ENCODE results near the gene BPIFB2. TPM values are rescaled to one million over a fixed set of nuclear protein-coding genes. Genes with fewer than 3 reads are reported as not detected.

BPIFB2 gene
- total RNA-seq, 1 donor from 2014 or later: not detected

DNA sequence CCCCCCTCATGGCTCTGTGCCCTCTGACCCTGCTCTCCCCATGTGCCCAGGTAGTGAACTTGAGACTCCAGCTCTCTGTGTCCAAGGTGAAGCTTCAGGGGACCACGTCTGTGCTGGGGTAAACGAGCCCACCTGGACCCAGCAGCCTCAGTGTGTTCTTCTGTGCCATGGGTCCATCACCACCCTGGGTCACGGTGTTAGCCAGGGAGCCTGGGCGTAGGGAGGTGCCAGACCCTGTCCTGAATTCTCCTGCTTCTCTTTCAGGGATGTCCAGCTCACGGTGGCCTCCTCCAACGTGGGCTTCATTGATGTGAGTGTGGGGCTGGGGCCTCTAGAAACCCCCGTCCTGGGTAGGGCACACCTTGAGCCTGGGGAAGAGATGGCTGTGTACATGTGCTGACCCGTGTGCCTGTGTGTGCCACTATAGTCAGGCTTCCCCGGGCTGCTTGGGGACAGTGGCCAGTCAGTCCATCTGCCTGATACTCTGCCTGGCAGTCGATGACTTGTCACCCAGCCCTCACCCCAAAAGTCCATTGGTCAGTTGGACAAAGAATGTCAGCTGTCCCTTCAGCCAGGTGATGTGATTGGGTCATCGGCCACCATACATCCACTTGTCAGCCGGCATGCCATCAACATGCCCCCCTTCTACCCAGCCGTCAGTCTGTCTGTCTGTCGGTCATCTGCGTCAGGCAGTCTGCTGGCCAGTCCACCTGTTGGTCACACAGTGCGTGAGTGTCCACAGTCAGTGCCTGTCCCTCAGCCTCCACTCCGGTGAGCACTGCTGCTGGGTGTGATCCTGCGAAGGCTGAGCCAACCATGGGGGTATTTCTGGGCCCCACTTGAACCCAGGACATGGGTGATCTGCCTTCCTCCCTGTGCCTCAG lies 13.0 kb downstream of the BPIFB2 start:
- DNase-seq (ENCODE audit: low read depth in 2 of 2): no peak

DNA sequence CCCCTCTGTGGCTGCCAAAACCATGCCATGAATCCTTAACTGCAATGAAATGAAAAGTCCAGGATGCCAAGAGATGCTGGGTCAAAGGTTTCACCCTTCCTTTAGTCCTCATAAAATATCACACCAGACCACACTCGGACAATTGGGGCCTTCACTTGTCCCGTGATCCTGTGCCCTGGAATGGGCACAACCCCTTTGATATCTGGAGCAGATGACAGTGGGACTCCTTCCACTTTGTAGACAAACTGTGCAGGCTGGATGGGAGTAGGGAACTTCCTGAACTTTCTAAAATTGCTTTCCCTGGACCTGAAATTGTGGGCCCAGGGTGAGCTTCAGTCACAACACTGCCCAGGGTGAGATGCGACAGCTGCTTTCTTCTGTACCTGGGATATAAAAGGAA lies 14.4 kb downstream of the BPIFB2 start:
- no peak for DNase-seq (ENCODE audit: low read depth in 2 of 2)

DNA sequence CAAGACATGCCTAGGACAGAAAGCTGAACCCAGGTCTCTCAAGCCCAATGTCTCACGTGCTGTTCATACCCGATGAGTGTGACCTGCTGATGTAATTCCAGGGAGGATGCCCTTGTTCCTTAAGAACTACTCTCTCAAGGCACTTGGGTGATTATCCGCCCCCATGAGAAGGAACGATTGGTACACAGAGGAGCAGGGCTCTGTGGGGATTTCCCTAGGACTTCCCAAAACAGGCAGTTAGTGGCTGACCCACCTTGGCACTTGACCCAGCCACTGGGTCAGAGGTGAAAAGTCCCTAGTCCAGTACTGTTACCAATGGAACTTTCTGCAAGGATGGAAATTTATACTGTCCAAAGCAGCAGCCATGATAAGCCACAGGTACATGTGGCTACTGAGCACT lies 14.8 kb downstream of the BPIFB2 start:
- no peak for DNase-seq (ENCODE audit: low read depth in 2 of 2)

DNA sequence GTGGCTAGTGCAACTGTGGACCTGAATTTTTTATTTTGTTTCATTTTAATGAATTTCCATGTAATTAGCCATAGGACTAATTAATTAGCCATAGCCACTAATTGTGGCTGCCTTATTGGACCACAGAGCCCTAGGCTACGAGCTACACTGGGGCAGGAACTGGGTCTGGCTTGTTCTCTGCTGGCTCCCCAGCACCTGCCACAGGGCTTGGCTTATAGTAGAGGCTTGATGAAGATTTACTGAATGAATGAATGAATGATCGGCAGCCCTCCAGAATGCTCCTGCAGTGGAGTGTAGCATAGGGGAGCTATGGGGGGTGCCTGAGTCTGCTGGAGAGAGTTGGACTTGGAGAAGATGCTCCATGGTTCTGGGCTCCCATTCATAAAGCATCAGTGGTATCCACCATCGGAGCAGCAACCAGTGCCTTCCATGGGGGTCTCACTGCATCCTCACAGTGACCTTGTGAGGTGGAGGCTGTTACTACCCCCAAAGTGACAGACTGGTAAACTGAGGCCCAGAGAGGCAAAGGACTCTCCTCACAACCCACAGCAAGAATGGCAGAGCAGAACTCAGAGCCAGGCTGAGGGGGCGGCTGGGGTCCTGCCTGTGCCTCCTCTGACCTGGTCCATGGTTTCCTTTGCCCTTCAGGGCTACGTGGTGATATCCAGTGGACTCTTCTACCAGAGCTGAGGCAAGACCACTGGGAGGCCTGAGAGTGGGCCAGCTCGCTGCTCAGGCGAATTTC lies 15.4 kb downstream of the BPIFB2 start:
- no peak for DNase-seq (ENCODE audit: low read depth in 2 of 2)

DNA sequence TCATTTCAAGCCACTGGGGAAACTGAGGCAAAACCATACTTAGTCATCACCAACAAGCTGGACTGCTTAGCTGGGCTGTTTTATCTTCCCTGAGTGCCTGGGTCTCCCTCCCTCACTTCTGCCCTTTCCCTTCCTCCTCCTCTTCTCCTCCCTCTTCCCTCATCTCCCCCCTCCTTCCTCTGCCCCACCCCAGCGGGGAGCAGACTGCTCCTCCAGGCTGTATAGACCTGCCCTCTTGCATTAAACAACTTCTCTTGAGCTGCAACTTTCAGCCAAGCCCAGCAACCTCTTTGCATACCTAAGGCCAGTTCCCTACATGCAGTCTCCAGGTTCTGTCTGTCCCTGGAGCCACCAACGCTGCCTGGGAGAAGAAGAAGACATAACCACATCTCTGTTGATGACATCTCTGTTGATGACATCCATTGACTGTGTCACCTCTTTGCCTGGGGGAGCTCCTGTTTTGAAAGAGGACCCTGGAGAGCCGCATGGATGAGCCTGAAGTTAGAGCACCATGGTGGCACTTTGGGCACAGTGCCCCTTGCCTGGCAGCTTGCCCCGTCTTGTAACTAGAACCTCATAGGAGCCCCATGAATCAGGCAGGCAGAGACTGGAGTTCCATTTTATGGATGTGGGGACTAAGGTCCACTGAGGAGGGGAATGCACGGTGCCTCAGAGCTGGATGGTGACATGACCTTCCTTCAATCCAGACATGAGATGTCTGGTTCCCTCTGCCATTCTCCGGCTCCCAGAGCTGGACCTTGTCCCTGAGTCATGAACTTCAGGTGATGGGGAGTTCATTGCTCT lies 16.1 kb downstream of the BPIFB2 start:
- no peak for DNase-seq (ENCODE audit: low read depth in 2 of 2)

DNA sequence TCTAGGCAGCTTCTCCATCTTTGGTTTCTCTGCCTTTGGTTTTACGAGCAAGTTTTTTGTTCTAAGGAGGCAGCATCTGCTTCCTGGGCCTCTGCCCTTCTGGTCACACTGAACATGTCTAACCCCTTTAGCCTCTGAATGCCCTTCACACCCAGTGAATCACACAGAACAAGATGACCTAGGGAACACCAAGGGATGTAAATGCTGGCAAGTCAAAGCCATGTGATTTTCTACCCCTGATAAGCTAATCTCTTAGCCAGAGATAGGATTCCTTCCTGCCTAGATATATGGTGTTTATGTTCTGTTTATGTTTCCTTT lies 16.7 kb downstream of the BPIFB2 start:
- DNase-seq (ENCODE audit: low read depth in 2 of 2): no peak

DNA sequence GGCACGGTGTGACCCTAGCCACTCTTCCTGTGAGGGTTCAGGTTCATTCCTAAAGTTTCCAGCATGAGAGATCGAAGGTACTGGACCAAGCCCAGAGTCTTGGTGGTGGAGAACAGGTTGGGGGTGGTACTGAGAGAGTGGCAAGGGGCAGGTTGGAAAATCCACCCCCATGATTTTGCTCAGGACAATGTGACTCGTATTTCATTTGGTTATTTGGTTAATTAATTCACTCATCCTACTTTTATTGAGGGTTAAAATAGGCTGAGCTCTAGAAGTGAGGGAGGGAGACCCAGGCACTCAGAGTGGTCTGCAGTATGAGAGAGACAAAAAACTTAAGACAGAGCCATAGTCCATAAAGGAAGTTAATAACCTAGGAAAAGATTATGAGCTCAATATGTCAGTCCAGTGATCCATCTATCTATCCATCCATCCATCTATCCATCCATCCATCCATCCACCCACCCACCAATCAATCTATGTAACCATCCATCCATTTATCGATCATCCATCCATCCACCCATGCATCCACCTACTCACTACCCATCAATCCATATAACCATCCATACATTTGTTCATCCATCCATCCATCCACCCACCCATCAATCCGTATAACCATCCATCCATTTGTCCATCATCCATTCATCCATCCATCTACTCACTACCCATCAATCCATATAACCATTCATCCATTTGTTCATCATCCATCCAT lies 17.3 kb downstream of the BPIFB2 start:
- DNase-seq (ENCODE audit: low read depth in 2 of 2): no peak

DNA sequence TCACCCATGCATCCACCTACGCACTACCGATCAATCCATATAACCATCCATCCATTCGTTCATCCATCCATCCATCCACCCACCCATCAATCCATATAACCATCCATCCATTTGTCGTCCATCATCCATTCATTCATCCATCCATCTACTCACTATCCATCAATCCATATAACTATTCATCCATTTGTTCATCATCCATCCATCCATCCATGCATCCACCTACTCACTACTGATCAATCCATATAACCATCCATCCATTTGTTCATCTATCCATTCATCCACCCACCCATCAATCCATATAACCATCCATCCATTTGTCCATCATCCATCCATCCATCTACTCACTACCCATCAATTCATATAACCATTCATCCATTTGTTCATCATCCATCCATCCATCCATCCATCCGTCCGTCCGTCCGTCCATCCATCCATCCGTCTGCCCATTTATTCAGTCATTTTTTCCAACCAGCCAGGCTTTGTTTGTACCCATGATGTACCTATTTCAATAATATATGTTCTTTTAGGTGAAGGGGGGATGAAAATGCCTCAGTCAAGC lies 17.9 kb downstream of the BPIFB2 start:
- DNase-seq (ENCODE audit: low read depth in 2 of 2): no peak

GRCh38 chr20:33026072-33026778 lies 18.7 kb downstream of the BPIFB2 start:
- no peak for DNase-seq (ENCODE audit: low read depth in 2 of 2)

GRCh38 chr20:33026779-33027759 lies 19.6 kb downstream of the BPIFB2 start:
- DNase-seq (ENCODE audit: low read depth in 2 of 2): no peak

GRCh38 chr20:33027769-33028751 lies 20.6 kb downstream of the BPIFB2 start:
- no peak for DNase-seq (ENCODE audit: low read depth in 2 of 2)

DNA sequence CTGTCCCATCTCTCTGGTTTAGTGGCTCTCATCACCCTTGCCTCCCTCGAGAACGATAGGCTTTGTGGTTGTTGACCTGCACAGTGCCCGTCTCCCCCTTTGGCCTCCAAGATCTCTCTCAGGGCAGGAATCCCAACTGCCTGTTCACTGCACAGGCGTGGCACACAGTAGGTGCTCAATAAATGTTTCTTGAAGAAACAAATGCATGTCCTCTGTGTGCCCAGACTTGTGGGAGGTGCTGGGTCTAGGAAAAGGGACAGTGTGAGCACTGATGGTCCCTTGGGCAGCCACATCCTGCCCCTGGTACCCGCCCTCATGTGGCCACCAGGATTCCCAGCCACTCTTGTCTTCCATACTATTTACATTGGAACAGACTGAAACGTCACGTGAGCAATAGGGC lies 21.4 kb downstream of the BPIFB2 start:
- no peak for DNase-seq (ENCODE audit: low read depth in 2 of 2)

- no peak for DNase-seq (ENCODE audit: low read depth in 2 of 2)
Measured at GRCh38 chr20:33030076-33030475, 22.6 kb downstream of the BPIFB2 start.

- DNase-seq (ENCODE audit: low read depth in 2 of 2): no peak
Measured at GRCh38 chr20:33030569-33030968, 23.1 kb downstream of the BPIFB2 start.

GRCh38 chr20:33031531-33031930 lies 24.0 kb downstream of the BPIFB2 start, which contains the start of gene BPIFB6:
TSS of gene BPIFB6 (plus strand) at chr20:33031648. CDS start at chr20:33031648, 0 bp downstream.
- no peak for DNase-seq (ENCODE audit: low read depth in 2 of 2)

GRCh38 chr20:33032555-33032954 lies 25.1 kb downstream of the BPIFB2 start:
- DNase-seq (ENCODE audit: low read depth in 2 of 2): no peak

DNA sequence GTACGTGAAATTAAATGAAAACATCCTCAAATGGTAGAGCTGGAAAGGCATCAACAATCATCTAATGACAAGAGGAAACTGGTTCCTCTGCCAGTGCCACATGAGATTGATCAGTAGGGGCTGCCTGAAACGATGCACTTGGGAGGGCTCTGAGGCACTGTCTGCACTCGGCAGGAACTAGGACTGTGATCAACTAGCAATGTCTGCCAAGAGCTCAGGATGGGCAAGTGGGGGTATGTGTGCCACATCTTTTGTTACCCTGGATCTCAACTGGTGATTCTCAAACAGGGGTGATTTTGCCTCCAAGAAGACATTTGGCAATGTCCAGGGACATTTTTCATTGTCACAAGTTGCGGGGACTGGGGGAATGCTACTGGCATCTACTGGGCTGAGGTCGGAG lies 25.9 kb downstream of the BPIFB2 start:
- DNase-seq (ENCODE audit: low read depth in 2 of 2): no peak

DNA sequence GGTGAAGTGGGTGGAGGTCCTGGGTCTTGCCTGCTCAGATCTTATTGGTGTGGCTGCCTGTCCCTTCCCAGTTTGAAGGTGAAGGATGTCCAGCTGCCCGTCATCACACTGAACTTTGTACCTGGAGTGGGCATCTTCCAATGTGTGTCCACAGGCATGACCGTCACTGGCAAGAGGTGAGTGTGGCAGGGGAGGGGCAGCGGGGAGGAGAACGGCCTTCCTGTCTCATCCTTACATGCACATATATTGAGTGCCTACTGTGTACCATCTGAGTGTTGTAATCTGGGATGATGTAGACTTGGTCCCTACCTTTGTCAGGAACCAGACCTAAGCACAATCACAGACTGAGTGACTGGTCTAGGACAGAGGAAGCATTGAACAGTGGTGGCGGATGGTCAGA lies 26.6 kb downstream of the BPIFB2 start:
- DNase-seq (ENCODE audit: low read depth in 2 of 2): no peak

All from lung microvascular endothelial cell (primary cell).